HG02623 (cell line): Measurements from ENCODE around the gene TP73.
A peak's percentile ranks its signal among the peaks of the same experiment; 100 is the strongest.

Experiments
- ATAC-seq: cut with Tn5 transposase; IDR thresholded peaks from one replicate; pipeline ENCODE4 v1.9.1; 2021; ENCODE audit warnings: moderate library complexity; ENCODE audit not compliant: unreplicated experiment

TP73 gene

GRCh38 chr1:3670823-3671265 is 18.5 kb downstream of the TP73 start:
- no peak for ATAC-seq

DNA sequence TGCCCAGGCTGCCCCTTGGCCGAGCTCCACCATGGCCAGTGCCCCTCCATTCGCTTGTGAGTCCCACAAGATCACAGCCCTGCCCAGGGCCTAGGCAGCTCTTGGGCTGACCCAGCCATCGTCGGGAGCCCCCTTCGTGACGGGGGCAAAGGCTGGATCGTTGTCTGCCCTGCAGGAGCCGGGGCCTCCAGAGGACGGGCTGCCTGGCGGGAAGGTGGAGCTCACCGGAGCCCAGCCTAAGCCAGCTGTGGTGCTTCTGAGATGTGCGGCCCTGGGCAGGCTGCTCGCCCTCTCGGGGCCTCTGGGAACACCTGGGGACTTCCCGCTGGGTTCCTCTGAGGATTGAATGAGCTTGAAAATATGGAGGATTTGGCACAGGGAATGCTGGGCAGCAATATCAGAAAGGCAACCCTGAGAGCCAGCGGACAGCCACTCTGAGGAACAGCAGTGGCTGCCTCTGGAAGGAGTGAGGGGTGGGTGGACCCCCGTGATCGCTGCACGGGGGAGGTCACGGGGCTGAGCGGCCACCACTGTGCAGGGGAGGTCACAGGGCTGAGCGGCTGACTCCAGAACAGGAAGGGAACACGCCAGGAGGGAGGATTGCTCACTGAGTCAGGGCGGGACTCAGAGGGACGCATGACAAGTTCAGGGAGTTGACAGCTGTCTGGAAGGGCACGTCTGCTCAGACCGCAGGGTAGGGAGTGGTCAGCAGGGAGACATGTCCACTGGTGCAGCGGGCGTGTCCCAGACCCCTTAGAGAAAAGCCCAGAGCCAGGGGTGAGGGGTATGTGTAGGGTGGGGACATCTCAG is 19.3 kb downstream of the TP73 start:
- no peak for ATAC-seq

- ATAC-seq, result no peak
Measured at GRCh38 chr1:3672231-3672970, 20.1 kb downstream of the TP73 start.

GRCh38 chr1:3672971-3673361 is 20.6 kb downstream of the TP73 start:
- ATAC-seq, result no peak

DNA sequence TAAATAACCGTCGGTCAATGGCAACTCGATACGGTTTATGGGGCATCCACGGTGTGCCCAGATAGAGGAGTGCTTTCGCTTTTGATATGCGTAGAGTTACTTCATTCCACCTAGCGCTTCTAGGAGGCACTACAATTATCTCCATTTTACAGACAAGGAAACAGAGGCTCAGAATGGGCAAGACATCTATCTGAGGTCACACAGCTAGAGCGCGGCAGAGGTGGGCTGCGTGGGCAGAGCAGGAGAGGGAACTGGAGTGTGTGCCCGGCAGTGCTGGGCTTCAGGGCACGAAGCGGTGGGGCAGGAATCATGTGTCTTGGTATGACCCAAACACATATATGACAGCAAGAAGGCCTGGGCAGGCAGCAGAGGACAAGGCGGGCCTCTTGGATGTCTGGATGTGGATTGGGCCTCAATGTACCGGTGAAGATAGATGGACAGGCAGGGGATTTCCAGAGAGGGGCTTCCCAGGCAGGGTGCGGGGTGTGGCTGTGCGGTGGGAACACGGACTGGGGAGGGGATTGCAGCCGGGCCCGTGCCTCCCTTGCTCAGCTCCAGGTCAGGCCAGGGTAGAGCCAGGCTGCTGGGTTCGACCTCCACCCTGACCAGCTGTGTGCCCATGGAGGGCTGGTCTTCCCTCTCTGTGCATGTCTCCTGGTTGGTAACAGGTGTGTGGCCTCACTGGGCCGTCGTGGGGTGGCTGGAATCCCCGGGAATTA is 21.2 kb downstream of the TP73 start:
- no peak for ATAC-seq

DNA sequence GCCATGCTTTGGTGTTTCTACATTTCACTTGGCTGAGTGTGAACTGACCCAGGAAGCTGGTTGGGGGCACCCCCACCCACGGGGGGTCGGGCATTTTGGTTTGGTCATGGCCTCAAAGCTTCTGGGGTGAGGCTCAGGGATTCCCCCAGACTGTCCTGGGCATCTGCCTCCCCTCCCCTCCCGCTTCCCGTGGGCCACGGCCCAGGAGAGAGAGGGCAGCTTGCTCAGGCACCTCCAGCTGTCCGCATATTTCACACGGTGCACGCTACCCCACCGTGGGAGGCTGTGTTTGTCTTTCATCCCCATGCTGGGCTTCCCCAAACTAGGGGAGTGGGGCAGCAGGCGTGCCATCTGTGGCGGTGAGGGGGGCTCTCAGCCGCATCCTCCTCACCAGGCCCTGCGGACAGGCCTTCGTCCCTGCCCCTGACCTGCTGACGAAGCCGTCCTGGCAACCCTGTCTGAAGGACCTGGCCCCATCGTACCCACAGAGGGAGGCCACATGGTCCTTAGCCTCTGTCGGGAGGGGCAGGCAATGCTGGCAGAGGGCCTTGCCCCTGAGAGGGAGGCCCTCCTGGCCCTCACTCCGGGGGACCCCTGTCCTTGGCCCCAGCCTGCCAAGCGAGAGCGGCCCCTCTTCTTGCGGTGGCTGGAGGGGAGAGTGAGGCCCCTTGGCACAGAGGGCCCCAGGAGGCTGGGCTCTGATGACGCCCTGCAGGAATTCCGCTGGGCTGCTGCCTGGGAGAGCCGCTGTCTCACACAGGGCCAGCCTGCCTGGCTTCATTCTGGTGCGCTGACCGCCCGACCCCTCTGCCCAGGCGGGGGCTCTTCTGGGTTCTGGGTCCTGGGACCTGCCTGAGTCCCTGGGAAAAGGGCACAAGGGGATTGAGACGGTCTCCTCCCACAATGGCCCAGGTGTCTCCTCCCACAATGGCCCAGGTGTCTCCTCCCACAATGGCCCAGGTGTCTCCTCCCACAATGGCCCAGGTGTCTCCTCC is 22.1 kb downstream of the TP73 start:
- no peak for ATAC-seq

GRCh38 chr1:3675436-3675835 is 23.1 kb downstream of the TP73 start:
- ATAC-seq, result no peak

DNA sequence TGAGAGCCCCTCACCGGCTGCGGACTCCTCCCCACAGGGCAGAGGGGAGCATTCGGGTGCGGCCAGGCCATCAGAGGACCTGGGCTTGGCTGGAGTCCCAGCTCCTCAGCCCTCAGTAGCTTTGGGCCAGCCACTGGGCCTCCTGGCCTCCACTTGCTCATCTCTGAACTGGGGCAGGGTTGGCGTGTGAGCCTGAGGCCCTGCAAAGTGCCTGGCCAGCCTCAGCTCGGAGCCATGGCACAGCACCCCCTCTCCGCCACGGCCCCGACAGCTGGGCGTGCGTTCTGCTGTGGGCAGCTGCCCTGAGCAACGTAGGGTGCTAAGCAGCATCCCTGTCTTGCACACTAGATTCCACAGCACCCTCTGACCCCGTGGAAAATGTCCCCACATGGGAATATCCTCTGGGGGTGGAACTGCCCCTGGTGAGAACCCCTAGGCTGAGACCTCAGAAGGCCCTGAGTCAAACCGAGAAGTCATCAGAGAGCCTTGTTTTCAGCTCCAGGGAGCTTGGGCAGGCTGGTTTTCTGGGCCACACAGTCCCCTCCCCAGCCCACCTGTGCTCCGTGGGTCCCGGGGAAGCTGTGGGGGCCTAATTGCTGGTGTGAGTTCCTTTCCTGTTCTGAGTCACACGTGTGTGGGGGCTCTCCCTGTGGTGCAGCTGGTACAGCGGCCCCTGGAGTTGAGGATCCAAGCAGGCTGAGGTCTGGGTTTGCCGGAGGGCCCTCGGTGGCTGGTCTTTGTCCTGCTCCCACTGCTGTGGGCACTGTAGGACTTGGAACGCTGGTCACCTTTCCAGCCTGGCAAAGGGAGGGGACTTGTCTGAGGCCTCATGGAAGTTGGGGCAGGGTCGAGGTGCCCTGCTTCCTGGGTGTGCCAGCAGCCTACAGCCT is 24.5 kb downstream of the TP73 start:
- peak; percentile 65 for ATAC-seq

- peak; percentile 6 for ATAC-seq
Measured at GRCh38 chr1:3677484-3677883, 25.2 kb downstream of the TP73 start.

DNA sequence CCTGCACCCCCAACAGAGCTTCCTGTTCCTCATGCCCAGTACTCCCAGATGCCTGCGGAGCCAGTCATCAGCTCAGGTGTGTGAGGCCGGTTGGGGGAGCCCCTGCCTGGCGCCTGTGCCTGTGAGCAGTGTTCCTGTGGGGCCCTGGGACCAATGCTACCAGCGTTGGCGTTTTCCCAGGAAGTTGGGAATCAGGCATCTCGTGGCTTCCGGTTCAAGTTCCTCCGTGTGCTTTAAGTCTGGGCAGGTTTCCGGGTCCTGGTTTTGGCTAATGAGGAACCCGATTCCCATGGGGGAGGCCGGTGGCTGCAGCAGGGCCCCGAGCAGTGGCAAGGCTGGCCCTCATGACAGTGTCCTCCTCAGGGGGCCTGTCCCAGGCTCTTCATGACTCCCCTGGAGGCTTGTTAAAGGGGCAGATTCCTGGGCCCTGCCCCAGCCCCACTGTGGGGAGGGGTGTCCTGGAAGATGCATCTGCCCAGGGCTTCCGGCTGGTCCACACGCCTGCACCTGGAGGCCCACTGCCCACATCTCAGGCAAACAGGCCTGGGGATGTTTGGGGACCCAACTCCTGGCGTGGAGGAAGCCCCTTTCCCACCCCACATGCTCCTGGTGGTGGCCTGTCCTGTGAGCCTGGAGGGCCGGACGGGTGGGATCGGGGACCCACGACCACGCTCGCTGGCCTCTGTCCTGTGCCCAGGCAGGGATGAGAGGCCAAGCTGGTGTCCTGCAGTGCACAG is 26.2 kb downstream of the TP73 start:
- no peak for ATAC-seq

GRCh38 chr1:3679098-3679555 is 26.8 kb downstream of the TP73 start:
- no peak for ATAC-seq

DNA sequence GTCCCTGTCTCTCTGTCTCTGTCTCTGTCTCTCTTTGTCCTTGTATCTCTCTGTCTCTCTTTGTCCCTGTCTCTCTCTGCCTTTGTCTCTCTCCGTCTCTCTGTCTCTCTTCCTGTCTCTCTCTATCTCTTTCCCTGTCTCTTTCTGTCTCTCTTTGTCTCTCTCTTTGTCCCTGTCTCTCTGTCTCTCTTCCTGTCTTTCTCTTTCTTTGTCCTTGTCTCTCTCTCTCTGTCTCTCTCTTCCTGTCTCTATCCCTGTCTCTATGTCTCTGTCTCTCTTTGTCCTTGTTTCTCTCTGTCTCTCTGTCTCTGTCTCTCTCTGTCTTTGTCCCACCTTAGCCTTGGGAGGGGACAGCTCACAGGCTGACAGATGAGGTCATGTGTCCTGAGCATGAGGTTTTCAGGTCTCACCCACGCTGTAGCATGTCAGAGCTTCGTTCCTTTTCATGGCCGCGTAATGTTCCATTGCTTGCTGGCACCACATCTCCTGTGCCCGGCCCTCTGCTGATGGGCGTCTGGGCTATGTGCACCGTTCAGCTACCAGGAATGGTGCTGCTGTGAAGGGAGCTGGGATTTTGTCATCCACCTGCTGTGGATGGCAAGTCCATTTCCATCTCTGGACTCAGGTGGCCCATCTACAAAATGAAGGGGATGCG is 27.6 kb downstream of the TP73 start:
- no peak for ATAC-seq

DNA sequence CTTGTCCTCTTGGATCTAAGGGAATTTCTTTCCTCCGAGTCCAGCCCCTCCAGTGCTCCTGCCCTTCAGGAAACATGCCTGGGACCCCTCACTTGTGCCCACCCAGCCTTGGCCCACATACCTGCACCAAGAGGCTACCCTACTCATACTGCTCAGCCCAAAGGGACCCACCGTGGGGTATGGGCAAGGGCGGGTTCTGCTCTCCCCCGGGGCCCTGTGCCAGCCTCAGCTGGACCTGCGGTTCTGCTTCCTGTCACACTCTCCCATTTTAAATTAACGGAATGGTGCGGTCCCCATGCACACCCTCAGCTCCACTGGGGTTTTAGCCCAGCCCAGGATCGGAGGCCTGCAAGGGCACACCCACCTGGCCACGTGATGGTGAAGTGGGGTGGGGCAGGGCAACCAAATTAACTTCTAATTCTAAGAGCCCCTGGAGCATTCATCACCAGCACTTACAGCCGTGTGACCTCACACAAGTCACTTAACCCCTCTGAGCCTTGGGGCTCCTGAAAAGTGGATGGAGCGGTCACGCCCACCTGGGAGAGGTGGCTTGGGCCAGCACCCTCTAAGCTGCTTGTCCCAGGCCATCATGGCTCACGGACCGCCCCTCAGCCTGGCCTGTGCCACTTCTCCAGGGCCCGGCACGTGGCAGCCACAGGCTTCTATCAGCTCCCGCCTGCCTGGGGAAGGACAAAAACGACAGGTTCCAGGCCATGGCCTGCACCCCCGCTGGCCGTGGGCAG is 28.3 kb downstream of the TP73 start:
- no peak for ATAC-seq

- no peak for ATAC-seq
Measured at GRCh38 chr1:3681231-3681897, 29.0 kb downstream of the TP73 start.

DNA sequence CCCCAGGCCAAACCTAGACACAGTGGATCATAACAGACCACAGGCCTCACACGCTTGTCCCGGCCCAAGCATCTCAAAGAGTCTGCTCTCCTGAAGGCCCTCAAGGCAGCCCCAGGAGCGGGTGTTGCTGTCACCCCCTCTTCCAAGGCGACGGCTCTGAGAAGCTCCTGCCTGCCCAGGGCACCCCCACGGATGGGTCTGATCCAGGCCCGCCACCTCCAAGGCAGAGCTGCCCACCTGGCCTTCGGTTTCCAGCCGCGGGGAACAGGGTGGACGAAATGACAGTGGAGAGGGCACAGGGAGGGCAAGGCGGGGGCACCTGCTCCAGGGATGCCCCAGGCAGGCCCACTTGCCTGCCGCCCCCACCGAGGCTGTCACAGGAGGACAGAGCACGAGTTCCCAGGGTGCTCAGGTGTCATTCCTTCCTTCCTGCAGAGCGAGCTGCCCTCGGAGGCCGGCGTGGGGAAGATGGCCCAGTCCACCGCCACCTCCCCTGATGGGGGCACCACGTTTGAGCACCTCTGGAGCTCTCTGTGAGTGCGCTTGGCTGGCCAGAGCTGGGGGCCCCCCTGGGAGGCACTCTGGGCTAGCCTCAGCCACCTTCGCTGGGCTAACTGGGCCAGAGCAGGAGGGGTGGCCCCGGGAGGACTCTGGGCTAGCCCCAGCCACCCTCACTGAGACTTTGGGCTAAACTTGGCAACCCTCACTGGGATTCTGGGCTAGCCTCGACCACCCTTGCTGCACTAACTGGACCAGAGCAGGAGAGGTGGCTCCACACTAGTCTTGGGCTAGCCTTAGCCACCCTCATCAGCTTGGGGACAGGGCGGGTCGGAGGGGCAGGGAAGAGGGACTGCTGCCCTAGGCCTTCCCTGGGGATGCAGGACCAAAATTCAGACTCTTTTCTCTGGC is 29.8 kb downstream of the TP73 start:
- ATAC-seq, result no peak

- no peak for ATAC-seq
Measured at GRCh38 chr1:3683197-3683596, 30.9 kb downstream of the TP73 start.
